IMR-90 (cell line): ENCODE results near the gene CARNS1. TPM values are rescaled to one million over a fixed set of nuclear protein-coding genes. Genes with fewer than 3 reads are reported as not detected.

Source experiments
- ATAC-seq: fragments of 200-7000 bp; cut with Tn5 transposase; 2 replicates; pipeline ENCODE4 v1.9.1; 2020; ENCODE audit warnings: low read depth, mild to moderate bottlenecking, moderate library complexity
- BruUV-seq: library from RNA; stranded (reverse); fragments of 400-500 nt; replicated peaks from 2 replicates; lab custom pipeline; 2021; lab: Mats Ljungman, UMichigan
- CTCF ChIA-PET: fragments of 300-600 bp; formaldehyde crosslinking; extraction: SDS; loops from one replicate; lab custom pipeline; 2021; ENCODE audit warnings: antibody characterized with exemption; lab: Yijun Ruan, JAX
- POLR2A ChIA-PET: fragments of 300-600 bp; sonication (Branson Sonifier 250); formaldehyde crosslinking; loops from one replicate; lab custom pipeline; 2022; ENCODE audit warnings: antibody characterized with exemption; ENCODE audit not compliant: unreplicated experiment; lab: Charles Lee
- DNase-seq: peaks from one replicate; pipeline ENCODE4 v3.0.0; 2013
- H2AFZ ChIP-seq: replicated peaks from 2 replicates; pipeline ENCODE3; 2013; ENCODE audit warnings: low read length, mild to moderate bottlenecking; ENCODE audit not compliant: poor library complexity
- H2AK5ac ChIP-seq: 2 replicates; pipeline ENCODE4 v1.6.1; 2013; ENCODE audit warnings: low read depth, low read length, inconsistent platforms
- H2AK9ac ChIP-seq: replicated peaks from 2 replicates; pipeline ENCODE3; 2013; ENCODE audit warnings: mild to moderate bottlenecking, low read depth, low read length, moderate library complexity; ENCODE audit not compliant: poor library complexity
- H2BK120ac ChIP-seq: 2 replicates; pipeline ENCODE4 v1.6.1; 2013; ENCODE audit warnings: low read depth, low read length, inconsistent platforms
- H2BK15ac ChIP-seq: 3 replicates; pipeline ENCODE4 v1.6.1; 2013; ENCODE audit warnings: low read depth, low read length, inconsistent platforms
- H2BK20ac ChIP-seq: 2 replicates; pipeline ENCODE4 v1.6.1; 2013; ENCODE audit warnings: low read depth, mild to moderate bottlenecking, inconsistent platforms, low read length, moderate library complexity
- H2BK5ac ChIP-seq: 2 replicates; pipeline ENCODE4 v1.6.1; 2013; ENCODE audit warnings: mild to moderate bottlenecking, low read depth, low read length, inconsistent platforms; ENCODE audit not compliant: poor library complexity, severe bottlenecking
- H3K14ac ChIP-seq: replicated peaks from 2 replicates; pipeline ENCODE4 v1.6.1; 2013; ENCODE audit warnings: low read depth, low read length, inconsistent platforms
- H3K18ac ChIP-seq: 2 replicates; pipeline ENCODE4 v1.6.1; 2013; ENCODE audit warnings: low read depth, low read length, control low read depth
- H3K23ac ChIP-seq: 2 replicates; pipeline ENCODE4 v1.6.1; 2013; ENCODE audit warnings: low read depth, low read length, inconsistent platforms
- H3K27ac ChIP-seq: 2 replicates; pipeline ENCODE4 v1.5.1; 2013; ENCODE audit warnings: mild to moderate bottlenecking, control low read depth, low read length; ENCODE audit not compliant: insufficient read depth
- H3K27me3 ChIP-seq: 2 replicates; pipeline ENCODE4 v1.6.1; 2013; ENCODE audit warnings: low read length; ENCODE audit not compliant: control insufficient read depth, insufficient read depth
- H3K36me3 ChIP-seq: 2 replicates; pipeline ENCODE4 v1.6.1; 2013; ENCODE audit warnings: low read length, mixed read lengths; ENCODE audit not compliant: control insufficient read depth, insufficient read depth
- H3K4ac ChIP-seq: 2 replicates; pipeline ENCODE4 v1.6.1; 2013; ENCODE audit warnings: low read depth, low read length, inconsistent platforms
- H3K4me1 ChIP-seq: 2 replicates; pipeline ENCODE4 v1.6.1; 2013; ENCODE audit warnings: low read length, mixed read lengths; ENCODE audit not compliant: control insufficient read depth, insufficient read depth
- H3K4me2 ChIP-seq: 2 replicates; pipeline ENCODE4 v1.6.1; 2013; ENCODE audit warnings: low read depth, mild to moderate bottlenecking, control low read depth, low read length, moderate library complexity
- H3K4me3 ChIP-seq: 2 replicates; pipeline ENCODE4 v1.5.1; 2013; ENCODE audit warnings: low read depth, mild to moderate bottlenecking, control low read depth, low read length, moderate library complexity; ENCODE audit not compliant: insufficient read depth
- H3K56ac ChIP-seq: 2 replicates; pipeline ENCODE4 v1.6.1; 2013; ENCODE audit warnings: low read length, inconsistent platforms; ENCODE audit not compliant: insufficient read depth; ENCODE audit errors: extremely low read depth
- H3K79me1 ChIP-seq, 2 experiments: 2 replicates each; pipeline ENCODE4 v1.6.1; 2013; ENCODE audit warnings: low read length in 2 of 2, inconsistent platforms in 1 of 2, low read depth in 1 of 2
- H3K9ac ChIP-seq: 2 replicates; pipeline ENCODE4 v1.6.1; 2013; ENCODE audit warnings: low read depth, low read length, control low read depth
- H3K9me1 ChIP-seq: 2 replicates; pipeline ENCODE4 v1.6.1; 2013; ENCODE audit warnings: low read length, inconsistent platforms; ENCODE audit not compliant: insufficient read depth
- H3K9me3 ChIP-seq: 2 replicates; pipeline ENCODE4 v1.6.1; 2013; ENCODE audit warnings: low read length; ENCODE audit not compliant: control insufficient read depth, insufficient read depth
- H4K20me1 ChIP-seq: 2 replicates; pipeline ENCODE4 v1.6.1; 2013; ENCODE audit warnings: low read length, inconsistent platforms; ENCODE audit not compliant: insufficient read depth
- H4K5ac ChIP-seq: 2 replicates; pipeline ENCODE4 v1.6.1; 2013; ENCODE audit warnings: mild to moderate bottlenecking, low read depth, low read length, control low read depth
- H4K8ac ChIP-seq, 2 experiments: 2 replicates each; pipeline ENCODE4 v1.6.1; 2013; ENCODE audit warnings: low read depth in 2 of 2, low read length in 2 of 2, control low read depth in 1 of 2, inconsistent platforms in 1 of 2
- H4K91ac ChIP-seq: 2 replicates; pipeline ENCODE4 v1.6.1; 2013; ENCODE audit warnings: low read depth, low read length, inconsistent platforms; ENCODE audit not compliant: insufficient read depth
- BHLHE40 ChIP-seq: fragments of 150-350 bp; IDR thresholded peaks from 2 replicates; pipeline ENCODE4 v1.6.1; 2016; ENCODE audit warnings: mild to moderate bottlenecking, low read depth, low read length
- CEBPB ChIP-seq: IDR thresholded peaks from 2 replicates; pipeline ENCODE4 v1.6.1; 2012; ENCODE audit warnings: low read depth, low read length, improper control_type of control experiment
- CHD1 ChIP-seq: IDR thresholded peaks from 2 replicates; pipeline ENCODE4 v1.6.1; 2012; ENCODE audit warnings: low read depth, low read length, improper control_type of control experiment
- ELK1 ChIP-seq: fragments of 150-350 bp; IDR thresholded peaks from 2 replicates; pipeline ENCODE4 v1.6.1; 2016; ENCODE audit warnings: low read depth, mild to moderate bottlenecking, low read length, moderate library complexity, borderline replicate concordance
- FOS ChIP-seq: fragments of 150-350 bp; IDR thresholded peaks from 2 replicates; pipeline ENCODE4 v1.6.1; 2016; ENCODE audit warnings: low read depth, low read length
- MAFK ChIP-seq: IDR thresholded peaks from 2 replicates; pipeline ENCODE4 v1.6.1; 2012; ENCODE audit warnings: low read depth, low read length, improper control_type of control experiment
- MAZ ChIP-seq: IDR thresholded peaks from 2 replicates; pipeline ENCODE4 v1.6.1; 2012; ENCODE audit warnings: low read depth, mild to moderate bottlenecking, low read length, improper control_type of control experiment, moderate library complexity, borderline replicate concordance
- MXI1 ChIP-seq: IDR thresholded peaks from 2 replicates; pipeline ENCODE4 v1.6.1; 2012; ENCODE audit warnings: low read depth, mild to moderate bottlenecking, low read length, moderate library complexity, borderline replicate concordance
- NFE2L2 ChIP-seq: fragments of 150-350 bp; IDR thresholded peaks from 2 replicates; pipeline ENCODE4 v1.6.1; 2016; ENCODE audit warnings: low read depth, mild to moderate bottlenecking, low read length
- POLR2A ChIP-seq: IDR thresholded peaks from 2 replicates; pipeline ENCODE4 v1.6.1; 2012; ENCODE audit warnings: mild to moderate bottlenecking, low read depth, low read length
- RAD21 ChIP-seq: IDR thresholded peaks from 2 replicates; pipeline ENCODE4 v1.6.1; 2012; ENCODE audit warnings: low read length, improper control_type of control experiment
- RCOR1 ChIP-seq: IDR thresholded peaks from 2 replicates; pipeline ENCODE4 v1.6.1; 2012; ENCODE audit warnings: mild to moderate bottlenecking, low read length, improper control_type of control experiment; ENCODE audit not compliant: insufficient replicate concordance
- RFX5 ChIP-seq: IDR thresholded peaks from 2 replicates; pipeline ENCODE4 v1.8.0; 2012; ENCODE audit warnings: low read depth, mild to moderate bottlenecking, low read length, moderate library complexity
- SMC3 ChIP-seq: fragments of 150-350 bp; IDR thresholded peaks from 2 replicates; pipeline ENCODE4 v1.6.1; 2016; ENCODE audit warnings: low read depth, mild to moderate bottlenecking, antibody characterized with exemption, low read length, moderate library complexity
- WGBS, 2 experiments: methylation state at CpG; one replicate each; pipeline versions ENCODE4 v1.1.5 to v1.1.7; 2013; ENCODE audit warnings: missing lambda C conversion rate in 2 of 2; ENCODE audit not compliant: insufficient read length in 1 of 2; ENCODE audit errors: extremely low coverage in 2 of 2; 5-methylcytosine and 5-hydroxymethylcytosine counted together
- dilution Hi-C: fragments of 300-500 bp; cut with HindIII; formaldehyde crosslinking; loops from one replicate; pipeline ENCODE4 v1.14.3; 2018; ENCODE audit warnings: low sequenced_read_pairs; ENCODE audit not compliant: unreplicated experiment
- in situ Hi-C: fragments of 300-500 bp; cut with MboI; formaldehyde crosslinking; loops from 3 replicates; pipeline ENCODE4 v1.14.3; 2019; ENCODE audit warnings: low sequenced_read_pairs, inconsistent platforms, mixed read lengths
- intact Hi-C: fragments of 100-400 bp; cut with micrococcal nuclease; formaldehyde crosslinking; loops from 2 replicates; pipeline ENCODE4 v1.10.0; 2022
- polyA plus RNA-seq, 3 experiments: library from polyadenylated mRNA; depleted of rRNA; stranded (reverse); fragments of >200 nt; gene quantifications; 2 replicates each; pipeline ENCODE4 v1.2.3, GENCODE V29; 2012; ENCODE audit warnings: low replicate concordance in 1 of 3
- total RNA-seq: library from RNA; depleted of rRNA; stranded (reverse); fragments of >200 nt; gene quantifications from 2 replicates; pipeline ENCODE4 v1.2.3, GENCODE V29; 2012
- TF ChIP-seq, protein P1 (sequence below): fragments of 150-350 bp; IDR thresholded peaks from 2 replicates; pipeline ENCODE4 v1.6.1; 2017; ENCODE audit warnings: mild to moderate bottlenecking, antibody characterized with exemption, low read length, low read depth
- TF ChIP-seq, protein P2 (sequence below): conservative IDR thresholded peaks from 2 replicates; pipeline ENCODE4 v1.5.1; 2012; ENCODE audit warnings: mild to moderate bottlenecking, low read depth, low read length, improper control_type of control experiment

The CARNS1 gene
- total and polyA plus RNA-seq, 2 of the 4 experiments (the other 2 are of a cell fraction): under 0.01 to 0.32 TPM

DNA sequence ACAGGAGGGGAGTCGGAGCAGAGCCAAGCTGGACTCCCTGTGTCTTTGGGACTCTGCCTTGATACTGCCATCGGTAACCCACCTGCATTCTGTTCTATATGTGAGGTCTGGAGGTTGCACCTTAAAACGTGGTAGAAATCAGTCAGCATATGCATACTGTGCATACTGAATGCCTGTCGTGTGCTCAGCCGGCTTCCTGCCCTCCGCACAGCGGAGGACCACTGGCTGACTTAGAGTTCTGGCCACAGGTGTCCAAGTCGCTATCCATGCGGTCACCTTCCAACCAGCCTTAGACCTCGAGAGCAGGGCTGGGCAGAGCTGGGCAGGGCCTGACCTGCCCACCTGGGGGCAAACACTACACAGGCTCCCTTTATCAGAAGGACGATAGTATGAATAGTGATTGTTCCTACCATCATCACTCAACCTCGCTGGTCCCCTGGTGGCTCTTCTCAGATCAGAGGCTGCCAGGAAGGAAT lies 7.8 kb upstream of the CARNS1 start:
- CTCF ChIA-PET: no interaction called here
- H3K23ac ChIP-seq: no peak overlapping the region
- ATAC-seq (no peak), DNase-seq (no peak)
- no peaks in the 10 kb centered on the region for H3K79me1 ChIP-seq
- H3K9ac ChIP-seq: no peak overlapping the region
- H2AFZ ChIP-seq: no peak overlapping the region
- in situ Hi-C loops: no loop called here
- BruUV-seq: no TSS peak
- H3K27me3 ChIP-seq: peaks cover 47% of the 10 kb centered on the region
- no peak for TF ChIP-seq RCOR1
- TF ChIP-seq RFX5: no peak
- TF ChIP-seq BHLHE40: no peak
- TF ChIP-seq CEBPB: no peak
- no peak for TF ChIP-seq MAZ
- TF ChIP-seq FOS: no peak
- TF ChIP-seq CHD1: no peak
- no peak for TF ChIP-seq ELK1
- TF ChIP-seq RAD21: no peak
- TF ChIP-seq, protein P1, sequence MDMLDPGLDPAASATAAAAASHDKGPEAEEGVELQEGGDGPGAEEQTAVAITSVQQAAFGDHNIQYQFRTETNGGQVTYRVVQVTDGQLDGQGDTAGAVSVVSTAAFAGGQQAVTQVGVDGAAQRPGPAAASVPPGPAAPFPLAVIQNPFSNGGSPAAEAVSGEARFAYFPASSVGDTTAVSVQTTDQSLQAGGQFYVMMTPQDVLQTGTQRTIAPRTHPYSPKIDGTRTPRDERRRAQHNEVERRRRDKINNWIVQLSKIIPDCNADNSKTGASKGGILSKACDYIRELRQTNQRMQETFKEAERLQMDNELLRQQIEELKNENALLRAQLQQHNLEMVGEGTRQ: no peak
- TF ChIP-seq, protein P2, sequence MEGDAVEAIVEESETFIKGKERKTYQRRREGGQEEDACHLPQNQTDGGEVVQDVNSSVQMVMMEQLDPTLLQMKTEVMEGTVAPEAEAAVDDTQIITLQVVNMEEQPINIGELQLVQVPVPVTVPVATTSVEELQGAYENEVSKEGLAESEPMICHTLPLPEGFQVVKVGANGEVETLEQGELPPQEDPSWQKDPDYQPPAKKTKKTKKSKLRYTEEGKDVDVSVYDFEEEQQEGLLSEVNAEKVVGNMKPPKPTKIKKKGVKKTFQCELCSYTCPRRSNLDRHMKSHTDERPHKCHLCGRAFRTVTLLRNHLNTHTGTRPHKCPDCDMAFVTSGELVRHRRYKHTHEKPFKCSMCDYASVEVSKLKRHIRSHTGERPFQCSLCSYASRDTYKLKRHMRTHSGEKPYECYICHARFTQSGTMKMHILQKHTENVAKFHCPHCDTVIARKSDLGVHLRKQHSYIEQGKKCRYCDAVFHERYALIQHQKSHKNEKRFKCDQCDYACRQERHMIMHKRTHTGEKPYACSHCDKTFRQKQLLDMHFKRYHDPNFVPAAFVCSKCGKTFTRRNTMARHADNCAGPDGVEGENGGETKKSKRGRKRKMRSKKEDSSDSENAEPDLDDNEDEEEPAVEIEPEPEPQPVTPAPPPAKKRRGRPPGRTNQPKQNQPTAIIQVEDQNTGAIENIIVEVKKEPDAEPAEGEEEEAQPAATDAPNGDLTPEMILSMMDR: no peak
- no peak for TF ChIP-seq SMC3
- TF ChIP-seq MXI1: no peak
- TF ChIP-seq POLR2A: no peak
- no peak for TF ChIP-seq MAFK
- no peak for TF ChIP-seq NFE2L2
- H2BK120ac ChIP-seq: no peak overlapping the region
- no peak overlapping the region for H4K91ac ChIP-seq
- POLR2A ChIA-PET: no interaction called here
- H4K5ac ChIP-seq: no peak overlapping the region
- H4K20me1 ChIP-seq: no peaks in the 10 kb centered on the region
- no peak overlapping the region for H2BK5ac ChIP-seq
- intact Hi-C loops: no loop called here
- H2AK9ac ChIP-seq: no peak overlapping the region
- H3K4me3 ChIP-seq: no peak overlapping the region
- H3K14ac ChIP-seq: no peak overlapping the region
- H3K9me3 ChIP-seq: no peaks in the 10 kb centered on the region
- no peak overlapping the region for H3K4me2 ChIP-seq
- H3K4ac ChIP-seq: no peak overlapping the region
- H3K27ac ChIP-seq: no peak overlapping the region
- no peaks in the 10 kb centered on the region for H3K9me1 ChIP-seq
- H2AK5ac ChIP-seq: no peak overlapping the region
- H3K18ac ChIP-seq: no peak overlapping the region
- H2BK20ac ChIP-seq: no peak overlapping the region
- 68% methylated on average over 5 of the region's 12 CpGs; no CpG with 5 or more reads in 1 of the 2 experiments for WGBS, 2 experiments
- no peaks in the 10 kb centered on the region for H3K36me3 ChIP-seq
- H2BK15ac ChIP-seq: no peak overlapping the region
- H4K8ac ChIP-seq: no peak overlapping the region
- H3K56ac ChIP-seq: no peak overlapping the region
- H3K4me1 ChIP-seq: no peaks in the 10 kb centered on the region
- dilution Hi-C loops: no loop called here
